GM12891 (cell line): ENCODE measurements around the gene FSTL5.

ENCODE experiments used
- PAX5 ChIP-seq: IDR thresholded peaks from 2 replicates; pipeline ENCODE4 v1.6.1; 2011; ENCODE audit warnings: low read length, moderate library complexity, mild to moderate bottlenecking; ENCODE audit not compliant: insufficient read depth, severe bottlenecking
- POLR2A ChIP-seq: IDR thresholded peaks from 2 replicates; pipeline ENCODE4 v1.6.1; 2011; ENCODE audit warnings: low read depth, low read length, control low read depth
- POLR2AphosphoS5 ChIP-seq: IDR thresholded peaks from 2 replicates; pipeline ENCODE4 v1.6.1; 2011; ENCODE audit warnings: low read depth, low read length, control low read depth
- POU2F2 ChIP-seq: IDR thresholded peaks from 2 replicates; pipeline ENCODE4 v1.6.1; 2011; ENCODE audit warnings: low read depth, mild to moderate bottlenecking, control low read depth, low read length, moderate library complexity
- SPI1 ChIP-seq: IDR thresholded peaks from 2 replicates; pipeline ENCODE4 v1.6.1; 2011; ENCODE audit warnings: low read depth, low read length, control low read depth
- TAF1 ChIP-seq: IDR thresholded peaks from 2 replicates; pipeline ENCODE4 v1.6.1; 2011; ENCODE audit warnings: low read depth, low read length, control low read depth

- no peak for TF ChIP-seq TAF1
- no peak for TF ChIP-seq POLR2AphosphoS5
- no peak for TF ChIP-seq POLR2A
- TF ChIP-seq POU2F2 = no peak
- TF ChIP-seq SPI1 = no peak
- TF ChIP-seq PAX5 = no peak
Measured at GRCh38 chr4:161816958-161817357, 346.8 kb downstream of the FSTL5 start.
